MM.1S (cell line): Measurements from ENCODE around the gene FDX1.

Experiments
- DNase-seq: peaks from one replicate; pipeline ENCODE4 v3.0.0-alpha.2; 2015
- H2AFZ ChIP-seq: fragments of 300-600 bp; sonication (generic); 2 replicates; pipeline ENCODE4 v1.6.0; 2016; ENCODE audit warnings: antibody characterized with exemption, low read length
- H3F3A ChIP-seq: fragments of 300-600 bp; sonication (generic); 2 replicates; pipeline ENCODE4 v1.6.1; 2016; ENCODE audit warnings: mild to moderate bottlenecking, antibody characterized with exemption, low read length, moderate library complexity, mixed read lengths; ENCODE audit not compliant: insufficient read depth
- H3K27ac ChIP-seq: fragments of 300-600 bp; sonication (generic); 2 replicates; pipeline ENCODE4 v1.5.1; 2016; ENCODE audit warnings: mild to moderate bottlenecking, low read length
- H3K27me3 ChIP-seq: fragments of 300-600 bp; sonication (generic); replicated peaks from 2 replicates; pipeline ENCODE4 v1.6.0; 2016; ENCODE audit warnings: low read length; ENCODE audit not compliant: insufficient read depth
- H3K36me3 ChIP-seq: fragments of 300-600 bp; sonication (generic); replicated peaks from 2 replicates; pipeline ENCODE4 v1.6.1; 2016; ENCODE audit warnings: mild to moderate bottlenecking, low read length, mixed read lengths; ENCODE audit not compliant: insufficient read depth
- H3K4me1 ChIP-seq: fragments of 300-600 bp; sonication (generic); 2 replicates; pipeline ENCODE4 v1.6.1; 2016; ENCODE audit warnings: low read length, mixed read lengths
- H3K4me2 ChIP-seq: fragments of 300-600 bp; sonication (generic); 2 replicates; pipeline ENCODE4 v1.6.0; 2016; ENCODE audit warnings: low read depth, low read length
- H3K4me3 ChIP-seq: fragments of 300-600 bp; sonication (generic); 2 replicates; pipeline ENCODE4 v1.5.1; 2016; ENCODE audit warnings: low read length, mixed read lengths
- H3K79me2 ChIP-seq: fragments of 300-600 bp; sonication (generic); 2 replicates; pipeline ENCODE4 v1.6.1; 2016; ENCODE audit warnings: mixed run types, low read length, mixed read lengths
- H3K9ac ChIP-seq: fragments of 300-600 bp; sonication (generic); 2 replicates; pipeline ENCODE4 v1.6.1; 2016; ENCODE audit warnings: low read length, mixed read lengths
- H3K9me2 ChIP-seq: fragments of 300-600 bp; sonication (generic); replicated peaks from 2 replicates; pipeline ENCODE4 v1.6.1; 2016; ENCODE audit warnings: mild to moderate bottlenecking, low read length, mixed read lengths; ENCODE audit not compliant: insufficient read depth
- H3K9me3 ChIP-seq: fragments of 300-600 bp; sonication (generic); replicated peaks from 2 replicates; pipeline ENCODE4 v1.6.1; 2016; ENCODE audit warnings: mild to moderate bottlenecking, low read length, mixed read lengths; ENCODE audit not compliant: insufficient read depth
- H4K20me1 ChIP-seq: fragments of 300-600 bp; sonication (generic); 2 replicates; pipeline ENCODE4 v1.6.1; 2016; ENCODE audit warnings: mild to moderate bottlenecking, low read length, moderate library complexity, mixed read lengths; ENCODE audit not compliant: insufficient read depth
- EZH2 ChIP-seq: fragments of 300-600 bp; sonication (generic); optimal IDR thresholded peaks from 2 replicates; pipeline ENCODE3; 2017; ENCODE audit warnings: low read depth, mild to moderate bottlenecking, antibody characterized with exemption, low read length, mixed read lengths
- EZH2phosphoT487 ChIP-seq: fragments of 300-600 bp; sonication (generic); IDR thresholded peaks from 2 replicates; pipeline ENCODE4 v1.6.1; 2018; ENCODE audit warnings: antibody characterized with exemption, low read length
- TF ChIP-seq, protein P1 (sequence below): fragments of 300-600 bp; sonication (generic); IDR thresholded peaks from 2 replicates; pipeline ENCODE4 v1.5.1; 2016; ENCODE audit warnings: antibody characterized with exemption, low read length, mixed read lengths

FDX1 gene

DNA sequence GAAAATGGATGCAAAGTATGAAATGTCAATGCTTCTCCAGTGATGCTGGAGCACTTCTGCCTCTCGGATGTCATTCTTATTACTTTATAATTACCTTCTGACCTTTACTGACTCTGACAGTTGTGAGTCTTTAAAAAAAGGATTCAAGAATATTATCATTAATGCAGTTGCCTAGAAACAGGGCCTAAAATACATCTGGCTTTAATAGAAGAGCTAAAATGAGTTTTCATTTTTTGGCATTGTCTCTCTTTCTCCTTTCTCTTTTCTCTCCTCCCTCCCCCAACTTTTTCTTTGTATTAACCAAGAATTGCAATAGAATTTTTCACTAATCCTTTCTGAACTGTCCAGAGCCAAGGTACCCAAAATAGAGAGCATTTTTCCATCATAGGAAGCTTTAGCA lies 45.9 kb downstream of the FDX1 start:
- no peaks in the 10 kb centered on the region for H3F3A ChIP-seq
- no peaks in the 10 kb centered on the region for H3K79me2 ChIP-seq
- no peak overlapping the region for H3K9ac ChIP-seq
- DNase-seq, result no peak
- H3K9me2 ChIP-seq, result no peaks in the 10 kb centered on the region
- no peak overlapping the region for H3K4me2 ChIP-seq
- no peak overlapping the region for H3K4me3 ChIP-seq
- H2AFZ ChIP-seq, result no peak overlapping the region
- H3K4me1 ChIP-seq, result no peaks in the 10 kb centered on the region
- H3K27ac ChIP-seq, result no peak overlapping the region
- no peaks in the 10 kb centered on the region for H4K20me1 ChIP-seq
- H3K36me3 ChIP-seq, result no peaks in the 10 kb centered on the region
- H3K27me3 ChIP-seq, result no peaks in the 10 kb centered on the region
- H3K9me3 ChIP-seq, result no peaks in the 10 kb centered on the region
- TF ChIP-seq EZH2phosphoT487 (no peak), EZH2 (no peak)
- TF ChIP-seq, protein P1, sequence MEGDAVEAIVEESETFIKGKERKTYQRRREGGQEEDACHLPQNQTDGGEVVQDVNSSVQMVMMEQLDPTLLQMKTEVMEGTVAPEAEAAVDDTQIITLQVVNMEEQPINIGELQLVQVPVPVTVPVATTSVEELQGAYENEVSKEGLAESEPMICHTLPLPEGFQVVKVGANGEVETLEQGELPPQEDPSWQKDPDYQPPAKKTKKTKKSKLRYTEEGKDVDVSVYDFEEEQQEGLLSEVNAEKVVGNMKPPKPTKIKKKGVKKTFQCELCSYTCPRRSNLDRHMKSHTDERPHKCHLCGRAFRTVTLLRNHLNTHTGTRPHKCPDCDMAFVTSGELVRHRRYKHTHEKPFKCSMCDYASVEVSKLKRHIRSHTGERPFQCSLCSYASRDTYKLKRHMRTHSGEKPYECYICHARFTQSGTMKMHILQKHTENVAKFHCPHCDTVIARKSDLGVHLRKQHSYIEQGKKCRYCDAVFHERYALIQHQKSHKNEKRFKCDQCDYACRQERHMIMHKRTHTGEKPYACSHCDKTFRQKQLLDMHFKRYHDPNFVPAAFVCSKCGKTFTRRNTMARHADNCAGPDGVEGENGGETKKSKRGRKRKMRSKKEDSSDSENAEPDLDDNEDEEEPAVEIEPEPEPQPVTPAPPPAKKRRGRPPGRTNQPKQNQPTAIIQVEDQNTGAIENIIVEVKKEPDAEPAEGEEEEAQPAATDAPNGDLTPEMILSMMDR, result no peak

DNA sequence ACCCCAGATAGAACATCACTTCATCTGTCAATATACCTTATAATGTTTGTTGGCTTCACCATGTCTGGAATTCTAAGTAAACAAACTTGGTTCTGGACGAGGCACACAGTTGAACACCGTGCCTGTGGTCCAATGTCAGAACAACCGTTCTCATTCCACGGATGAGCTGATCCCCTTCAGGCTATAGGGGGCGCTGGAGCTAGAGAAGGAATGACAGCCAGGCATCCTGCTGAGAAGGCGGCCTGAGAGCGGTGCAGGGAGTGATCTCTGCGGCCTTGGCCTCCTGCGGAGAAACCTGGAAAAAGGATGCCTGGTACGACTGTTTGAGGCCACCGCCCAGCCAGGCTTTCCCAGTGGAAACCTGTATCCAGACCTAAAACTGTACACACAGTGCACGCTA lies 48.7 kb downstream of the FDX1 start:
- no peaks in the 10 kb centered on the region for H3F3A ChIP-seq
- H3K4me3 ChIP-seq, result no peak overlapping the region
- no peak overlapping the region for H3K4me2 ChIP-seq
- no peak overlapping the region for H3K27ac ChIP-seq
- H4K20me1 ChIP-seq, result no peaks in the 10 kb centered on the region
- no peaks in the 10 kb centered on the region for H3K9me2 ChIP-seq
- H3K79me2 ChIP-seq, result no peaks in the 10 kb centered on the region
- H3K36me3 ChIP-seq, result no peaks in the 10 kb centered on the region
- DNase-seq, result no peak
- no peak overlapping the region for H2AFZ ChIP-seq
- H3K4me1 ChIP-seq, result no peaks in the 10 kb centered on the region
- no peaks in the 10 kb centered on the region for H3K27me3 ChIP-seq
- H3K9ac ChIP-seq, result no peak overlapping the region
- TF ChIP-seq EZH2, result no peak
- TF ChIP-seq, protein P1, result no peak
- no peaks in the 10 kb centered on the region for H3K9me3 ChIP-seq

DNA sequence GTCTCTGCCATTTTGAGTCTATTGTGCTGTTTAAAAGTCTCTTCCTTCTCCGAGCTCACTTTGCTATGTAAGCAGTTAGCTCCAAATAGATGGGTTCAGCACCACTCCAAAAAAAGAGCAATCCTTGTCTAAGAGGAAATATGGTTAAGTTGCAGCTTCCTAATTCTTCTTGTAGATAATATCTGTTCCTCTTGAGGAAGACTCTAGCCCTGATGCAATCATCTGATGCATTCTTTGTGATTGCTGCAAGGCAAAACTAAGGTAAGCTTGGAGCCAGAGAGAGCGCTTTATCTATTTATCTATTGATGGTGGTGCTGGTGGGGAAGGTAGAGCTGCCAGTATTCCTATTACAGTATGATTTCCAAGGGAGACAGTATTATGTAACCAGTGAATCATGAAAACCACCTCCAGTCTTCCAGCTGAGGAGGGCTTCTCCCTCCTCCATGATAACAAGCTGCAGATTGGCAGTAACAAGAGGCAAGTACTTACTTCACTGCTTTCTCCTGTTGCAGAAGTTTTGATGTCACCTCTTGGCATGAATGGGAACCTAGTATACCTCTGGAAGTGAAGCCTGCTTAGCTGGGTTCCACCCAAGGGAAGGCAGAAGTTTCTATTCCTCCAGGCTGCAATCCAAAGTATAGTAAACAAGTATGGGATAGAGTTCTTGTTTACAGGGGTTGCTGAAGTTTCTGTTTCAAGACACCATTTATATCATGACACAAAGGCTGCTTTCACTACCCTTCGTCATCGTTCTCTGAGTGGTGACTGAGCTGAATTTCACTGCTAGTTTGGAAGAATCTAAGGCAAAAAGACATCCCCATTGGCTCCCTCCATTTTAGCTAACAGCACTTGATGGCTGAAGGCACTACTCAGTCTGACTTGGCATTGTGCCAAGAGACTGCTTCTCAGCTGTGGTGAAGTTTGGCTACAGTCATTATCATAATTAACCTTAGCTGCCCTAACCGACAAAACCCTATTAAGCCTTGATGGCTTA lies 49.7 kb downstream of the FDX1 start:
- DNase-seq, result no peak
- no peak overlapping the region for H3K27ac ChIP-seq

More for the DNA sequence above, 49.7 kb downstream of the FDX1 start:
- no peaks in the 10 kb centered on the region for H4K20me1 ChIP-seq
- TF ChIP-seq, protein P1, result no peak
- no peak for TF ChIP-seq EZH2phosphoT487
- TF ChIP-seq EZH2, result no peak
- H3K4me2 ChIP-seq, result no peak overlapping the region
- no peak overlapping the region for H3K4me3 ChIP-seq
- no peaks in the 10 kb centered on the region for H3F3A ChIP-seq
- H2AFZ ChIP-seq, result no peak overlapping the region
- no peaks in the 10 kb centered on the region for H3K4me1 ChIP-seq
- H3K27me3 ChIP-seq, result no peaks in the 10 kb centered on the region
- no peaks in the 10 kb centered on the region for H3K9me2 ChIP-seq
- no peaks in the 10 kb centered on the region for H3K79me2 ChIP-seq
- no peaks in the 10 kb centered on the region for H3K9me3 ChIP-seq
- H3K36me3 ChIP-seq, result no peaks in the 10 kb centered on the region
- no peak overlapping the region for H3K9ac ChIP-seq
